HG03520 (cell line): ENCODE data around the gene FBLN5.

Experiments
- ATAC-seq: cut with Tn5 transposase; IDR thresholded peaks from one replicate; pipeline ENCODE4 v1.9.1; 2021; ENCODE audit warnings: mild to moderate bottlenecking, moderate library complexity; ENCODE audit not compliant: unreplicated experiment

Gene FBLN5, protein sequence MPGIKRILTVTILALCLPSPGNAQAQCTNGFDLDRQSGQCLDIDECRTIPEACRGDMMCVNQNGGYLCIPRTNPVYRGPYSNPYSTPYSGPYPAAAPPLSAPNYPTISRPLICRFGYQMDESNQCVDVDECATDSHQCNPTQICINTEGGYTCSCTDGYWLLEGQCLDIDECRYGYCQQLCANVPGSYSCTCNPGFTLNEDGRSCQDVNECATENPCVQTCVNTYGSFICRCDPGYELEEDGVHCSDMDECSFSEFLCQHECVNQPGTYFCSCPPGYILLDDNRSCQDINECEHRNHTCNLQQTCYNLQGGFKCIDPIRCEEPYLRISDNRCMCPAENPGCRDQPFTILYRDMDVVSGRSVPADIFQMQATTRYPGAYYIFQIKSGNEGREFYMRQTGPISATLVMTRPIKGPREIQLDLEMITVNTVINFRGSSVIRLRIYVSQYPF

DNA sequence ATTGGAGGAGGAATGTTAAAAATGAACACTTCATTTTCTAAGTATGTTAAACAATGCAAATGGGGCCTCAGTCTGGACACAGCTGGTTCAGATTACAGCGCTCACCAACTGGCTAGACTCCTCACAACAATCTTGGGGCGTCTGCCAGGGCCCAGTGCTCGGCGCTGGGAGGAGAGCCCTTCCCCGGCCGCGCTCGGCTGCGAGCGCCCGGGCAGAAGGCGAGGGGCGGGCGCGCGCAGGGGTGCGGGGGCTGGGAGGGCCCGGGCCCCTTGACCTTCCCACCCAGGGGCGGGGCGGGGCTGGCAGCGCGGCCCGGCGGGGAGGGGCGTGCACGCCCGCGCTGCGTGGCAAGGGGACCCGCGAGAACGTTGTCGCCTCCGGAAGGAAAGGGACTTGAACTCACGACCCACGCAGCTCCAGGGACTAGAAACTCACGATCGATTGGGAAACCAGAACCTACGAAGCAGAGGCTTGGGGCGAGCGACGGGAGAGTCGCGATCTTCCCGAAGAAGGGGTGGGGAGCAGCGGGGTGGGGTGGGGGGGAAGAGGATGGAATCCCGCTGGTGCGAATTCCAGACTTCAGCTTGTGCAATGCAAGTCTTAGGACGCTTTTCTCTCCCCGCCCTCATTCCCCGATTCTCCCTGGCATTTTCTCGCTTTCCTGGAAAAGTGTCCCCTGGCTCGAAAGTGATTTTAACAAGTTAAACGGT lies at the start of gene FBLN5:
FBLN5 (minus strand) TSS at position 220 of the 710 bp plus-strand sequence. CDS start 465 bp downstream, outside the sequence.
- no peak for ATAC-seq

DNA sequence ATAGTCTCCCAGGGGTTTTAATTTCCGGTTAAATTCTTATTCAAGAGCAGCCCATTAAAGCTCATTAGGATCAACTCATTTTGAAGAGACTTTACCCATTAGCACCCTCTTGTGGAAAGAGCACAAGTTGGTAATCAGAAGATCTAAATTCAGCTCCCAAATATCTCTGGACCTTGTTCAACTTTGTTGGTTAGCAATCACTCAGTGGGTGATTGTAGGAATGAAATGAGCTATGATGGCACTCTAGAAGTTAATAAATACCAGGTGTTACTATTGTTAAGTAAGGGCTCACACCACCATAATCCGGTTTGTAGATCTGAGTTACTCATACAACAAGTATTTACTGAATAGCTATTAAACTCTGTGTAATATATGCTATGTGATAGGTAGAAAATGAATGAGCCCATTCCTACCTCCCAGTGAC lies 49.5 kb upstream of the FBLN5 start:
- ATAC-seq, result no peak

DNA sequence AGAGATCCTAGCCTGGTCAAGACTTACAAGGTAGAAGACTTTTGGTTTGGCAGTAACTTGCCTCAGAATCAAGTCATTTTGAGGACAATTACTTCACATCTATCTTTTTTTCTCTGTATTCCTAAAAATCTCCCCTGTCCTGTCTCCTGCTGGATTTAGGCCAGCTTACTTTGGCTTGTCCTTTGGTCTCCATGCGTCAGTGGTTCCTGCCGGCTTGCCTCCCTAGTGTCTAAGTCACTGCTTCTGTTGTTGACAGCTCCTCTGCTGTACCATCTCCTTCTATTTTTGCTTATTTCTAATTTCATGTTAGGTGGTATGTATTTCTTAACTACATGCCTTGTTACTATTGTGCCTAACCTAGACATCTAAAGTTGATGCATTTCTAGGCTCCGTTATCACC lies 39.7 kb upstream of the FBLN5 start:
- no peak for ATAC-seq

DNA sequence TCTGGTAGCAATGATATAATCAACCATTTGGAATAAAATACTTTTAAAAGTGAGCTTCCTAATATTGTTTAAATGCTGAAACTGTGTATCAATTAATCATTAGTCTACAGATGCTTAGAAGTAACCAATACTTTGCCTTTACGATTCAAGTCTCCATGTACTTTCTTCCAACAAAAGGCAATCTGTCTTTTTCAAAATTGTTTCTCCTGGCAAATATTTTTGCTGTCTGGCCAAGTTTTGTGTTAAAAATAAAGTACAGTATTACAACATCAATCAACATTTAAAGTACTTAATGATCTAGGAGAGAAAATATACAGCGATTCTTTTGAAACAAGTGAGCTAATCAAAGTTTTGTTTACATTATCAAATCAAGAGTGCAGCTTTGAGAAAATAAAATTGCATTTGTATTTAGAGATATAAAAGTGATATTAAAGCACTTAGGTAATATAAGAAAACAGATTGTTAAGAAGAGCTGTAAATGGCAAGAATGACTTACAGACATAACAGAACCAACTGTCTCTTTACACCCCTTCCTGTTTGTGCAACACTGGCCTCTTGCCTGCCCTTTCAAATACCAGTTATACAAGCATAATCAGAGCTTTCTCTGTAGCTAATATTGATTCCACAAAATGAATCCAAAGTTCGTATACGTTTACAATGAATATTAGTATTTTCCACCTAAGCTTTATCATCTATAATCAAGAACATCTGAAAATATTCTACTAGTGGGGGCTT lies 38.2 kb upstream of the FBLN5 start:
- no peak for ATAC-seq

DNA sequence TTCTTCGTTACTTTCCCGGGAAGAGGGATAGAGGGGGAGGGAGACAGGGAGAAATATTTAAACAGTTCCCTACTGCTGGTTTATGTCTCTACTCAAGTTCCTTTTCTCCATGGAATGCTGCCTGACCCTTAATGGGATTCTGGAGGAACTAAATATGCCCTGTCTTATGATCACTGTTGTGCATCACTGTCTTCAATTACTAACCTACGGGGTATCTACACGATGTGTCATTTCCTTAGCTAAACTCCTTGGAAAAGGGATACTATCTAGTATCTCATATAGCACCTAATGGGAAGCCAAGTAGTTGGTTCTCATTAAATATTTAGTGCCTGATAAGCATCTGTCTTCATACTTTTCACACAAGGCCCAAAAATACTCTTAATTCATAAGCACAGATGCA lies 37.5 kb upstream of the FBLN5 start:
- no peak for ATAC-seq

DNA sequence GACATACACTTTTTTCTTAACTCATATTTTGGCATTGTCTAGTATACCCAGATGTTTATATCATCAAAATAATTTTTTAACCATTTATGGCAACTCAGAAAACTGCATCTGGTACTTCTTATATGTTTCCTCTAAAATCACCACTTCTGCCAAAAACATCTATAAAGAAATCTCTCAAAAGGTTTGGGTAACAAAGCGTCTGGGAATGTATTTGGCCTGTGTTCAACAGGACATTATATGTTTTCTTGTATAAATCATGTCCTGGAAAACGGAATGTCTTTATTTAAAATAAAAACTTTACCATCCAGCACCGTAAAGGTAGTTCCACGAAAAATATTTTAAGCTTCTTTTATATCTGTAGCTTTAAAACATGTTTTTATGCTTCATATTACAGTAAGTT lies 36.1 kb upstream of the FBLN5 start:
- ATAC-seq, result no peak

DNA sequence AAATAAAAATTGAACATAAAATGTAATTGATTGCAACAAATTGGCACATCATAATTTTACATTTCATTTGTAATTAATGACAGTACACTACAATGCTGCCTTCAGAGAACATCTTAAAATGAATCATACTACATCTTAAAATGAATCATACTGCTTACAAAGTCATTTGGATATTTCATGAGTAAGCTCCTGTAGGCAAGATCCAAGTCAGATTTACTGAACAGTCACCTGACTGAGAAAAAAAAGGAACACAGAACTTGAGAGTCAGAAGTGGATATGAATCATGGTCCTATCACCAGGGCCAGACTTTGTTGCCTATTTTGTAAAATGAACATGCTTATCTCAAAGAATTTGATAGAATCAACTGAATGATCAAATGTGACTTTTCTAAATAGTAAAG lies 32.7 kb upstream of the FBLN5 start:
- ATAC-seq, result peak; percentile 76

DNA sequence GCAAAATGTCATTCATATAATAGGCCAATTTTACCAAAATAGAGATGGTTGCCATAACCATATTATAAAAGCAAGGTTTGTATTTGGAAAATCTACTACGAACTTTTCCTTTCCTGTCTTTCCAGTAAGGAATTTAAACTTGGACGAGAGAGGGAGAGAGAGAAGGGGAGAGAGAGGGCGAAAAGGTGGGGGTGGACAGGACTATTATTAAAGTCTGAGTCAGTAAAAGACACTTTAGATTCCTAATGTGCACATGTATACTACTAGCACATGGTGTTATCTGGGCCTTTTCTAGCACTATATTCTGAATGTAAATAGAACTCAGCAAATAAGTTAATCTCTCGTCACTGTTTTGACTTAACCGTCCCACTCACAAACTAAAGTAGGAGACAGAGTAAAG lies 30.4 kb upstream of the FBLN5 start:
- ATAC-seq, result no peak

DNA sequence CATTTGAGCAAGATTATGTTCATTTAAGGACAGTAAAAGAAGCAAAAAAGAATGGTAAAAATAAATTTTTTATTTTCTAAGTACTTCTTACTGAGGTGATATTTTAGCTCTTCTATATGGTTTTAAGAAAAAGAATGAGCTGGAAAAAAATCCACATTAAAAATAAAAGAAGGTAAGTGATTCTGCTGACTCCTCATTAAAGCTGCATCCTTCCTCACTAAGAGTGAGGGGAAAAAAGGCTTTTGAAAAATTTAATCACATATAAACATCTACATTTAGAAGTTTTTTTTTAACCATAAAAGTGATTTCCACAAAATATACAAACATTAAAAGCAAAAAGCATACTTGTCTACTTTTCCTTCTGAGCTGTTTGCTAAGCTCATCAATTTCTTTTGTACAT lies 28.3 kb upstream of the FBLN5 start:
- ATAC-seq, result no peak

DNA sequence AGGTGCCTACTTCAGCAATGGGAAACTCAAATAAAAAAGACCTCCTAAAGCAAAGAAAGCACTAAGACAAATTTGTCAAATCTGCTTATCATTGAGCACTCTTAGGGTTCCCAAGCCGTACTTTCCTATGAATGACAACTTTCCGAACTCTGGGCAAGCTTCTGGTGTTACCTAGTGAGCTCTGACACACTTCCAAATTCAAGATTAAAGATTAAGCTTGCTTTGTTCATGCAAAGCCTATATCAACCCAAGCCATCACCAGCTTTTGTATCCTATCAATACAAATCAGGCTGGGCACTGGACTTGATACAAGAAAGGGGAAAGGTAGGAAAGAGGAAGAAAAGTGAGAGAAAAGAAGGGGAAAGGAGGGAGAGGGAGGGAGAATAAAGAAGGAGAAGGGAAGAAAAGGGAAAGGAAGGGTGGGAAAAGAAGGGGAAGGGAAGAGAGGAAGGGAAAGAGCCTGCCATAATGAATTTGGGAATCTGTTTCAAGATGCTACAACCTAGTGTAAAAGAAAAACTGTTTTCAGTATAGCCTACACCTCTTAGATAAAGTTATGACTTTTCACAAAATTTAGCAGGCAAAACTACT lies 23.8 kb upstream of the FBLN5 start:
- ATAC-seq, result no peak

DNA sequence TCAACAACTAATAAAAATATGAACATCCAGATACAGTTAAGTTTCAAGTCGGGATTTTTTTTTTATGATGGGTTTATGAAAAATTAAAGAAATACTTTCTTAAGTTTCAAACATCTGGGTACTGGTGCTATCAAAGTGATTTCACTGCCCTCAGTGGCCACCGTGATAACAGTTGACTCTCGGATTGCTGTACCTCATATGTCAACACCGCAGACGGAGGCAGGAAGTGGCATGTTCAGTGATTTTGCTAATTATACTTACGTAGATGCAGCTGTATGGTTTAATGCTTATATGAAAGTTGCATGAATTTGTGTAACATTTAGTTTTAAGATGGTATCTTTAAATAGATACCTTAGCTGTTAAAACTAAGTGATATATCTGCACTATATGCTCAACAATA lies 20.8 kb upstream of the FBLN5 start:
- no peak for ATAC-seq

DNA sequence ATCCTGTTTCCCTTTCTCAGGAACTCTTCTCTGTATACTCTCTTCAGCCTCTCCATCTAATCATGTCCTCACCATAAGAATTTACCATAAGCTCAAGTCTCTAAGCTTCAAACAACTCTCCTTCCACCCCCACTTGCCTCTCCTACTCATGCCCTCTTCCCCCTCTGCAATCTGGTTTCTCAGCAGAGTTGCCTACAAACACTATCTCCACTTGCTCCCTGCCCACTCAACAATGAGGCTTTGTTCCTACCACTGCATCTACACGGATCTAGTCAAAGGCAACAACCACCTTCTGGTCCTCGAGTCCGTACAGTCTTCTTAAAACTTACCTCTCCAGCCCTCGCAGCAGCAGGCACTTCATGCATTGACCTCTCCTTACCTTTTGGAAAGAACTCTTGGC lies 17.2 kb upstream of the FBLN5 start:
- no peak for ATAC-seq

DNA sequence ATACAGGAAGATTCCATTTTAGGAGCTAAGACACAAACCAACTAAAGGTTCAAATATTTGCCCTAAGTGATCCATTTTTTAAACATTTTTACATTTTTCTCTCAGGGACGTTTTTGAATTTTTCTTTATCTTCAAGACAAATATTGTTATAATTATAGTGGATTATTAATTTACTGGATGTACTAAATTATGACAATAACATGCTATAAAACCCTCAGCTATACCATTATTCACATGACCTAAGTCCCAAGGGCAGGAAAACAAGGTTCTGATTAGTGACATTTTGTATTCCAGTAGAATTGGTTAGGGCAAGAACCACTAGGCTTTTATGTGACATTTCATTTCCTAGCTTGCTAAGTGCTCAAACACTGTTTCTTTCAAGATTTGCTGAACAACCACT lies 16.5 kb upstream of the FBLN5 start:
- ATAC-seq, result no peak

DNA sequence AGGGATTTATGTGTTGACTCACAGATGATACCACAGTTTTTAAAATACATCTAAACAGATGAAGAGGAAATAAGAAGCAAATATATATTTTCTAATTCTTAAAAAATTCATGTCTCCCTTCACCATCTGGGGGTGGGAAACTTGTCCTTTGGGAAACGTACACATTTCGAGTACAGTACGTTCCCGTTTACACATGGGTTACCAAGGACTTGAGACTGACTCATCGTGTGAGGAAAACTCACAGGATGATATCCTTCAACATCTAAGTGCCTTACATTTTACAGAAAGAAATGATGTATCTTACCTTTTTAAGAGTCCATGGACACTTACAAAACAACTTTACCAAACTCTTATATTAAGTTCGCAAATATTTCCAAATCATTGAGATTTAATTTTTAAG lies 16.0 kb upstream of the FBLN5 start:
- ATAC-seq, result no peak

DNA sequence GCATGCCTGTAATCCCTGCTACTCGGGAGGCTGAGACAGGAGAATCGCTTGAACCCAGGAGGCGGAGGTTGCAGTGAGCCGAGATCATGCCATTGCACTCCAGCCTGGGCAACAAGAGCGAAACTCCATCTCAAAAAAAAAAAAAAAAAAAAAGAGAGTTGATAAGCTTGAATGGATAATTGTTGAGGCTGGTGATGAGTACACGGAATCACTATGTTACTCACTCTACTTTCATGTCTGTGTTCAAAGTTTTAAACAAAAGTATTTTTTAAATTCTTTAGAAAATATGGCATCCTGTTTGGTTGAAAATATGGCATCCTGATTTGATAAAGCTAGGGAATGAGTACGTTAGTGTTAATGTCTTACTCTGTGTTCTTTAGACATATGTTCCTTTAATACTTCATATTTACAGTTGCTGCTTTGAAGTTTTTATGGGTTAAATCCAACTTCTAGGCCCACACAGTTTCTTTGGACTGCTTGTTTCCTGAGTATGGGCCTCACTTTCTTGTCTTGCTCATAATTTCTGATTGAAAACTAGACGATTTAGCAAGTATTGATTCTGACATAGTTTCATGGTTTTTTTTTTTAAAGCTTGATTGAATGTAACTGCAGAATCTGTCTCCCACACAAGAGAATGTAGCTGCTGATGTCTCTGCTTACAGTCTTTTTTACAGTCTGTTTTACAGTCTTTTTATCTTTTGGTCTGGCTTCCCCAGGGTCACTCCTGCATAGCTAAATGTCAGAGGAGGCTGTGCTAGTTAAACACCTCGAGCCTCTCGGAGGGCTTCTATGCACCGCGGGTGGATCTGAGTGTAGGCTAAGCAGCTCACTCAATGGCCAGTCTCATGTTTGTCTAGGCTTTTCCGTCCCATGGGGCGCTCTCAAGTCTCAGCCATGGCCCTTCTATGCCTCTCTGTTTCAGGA lies 14.1 kb upstream of the FBLN5 start:
- no peak for ATAC-seq

DNA sequence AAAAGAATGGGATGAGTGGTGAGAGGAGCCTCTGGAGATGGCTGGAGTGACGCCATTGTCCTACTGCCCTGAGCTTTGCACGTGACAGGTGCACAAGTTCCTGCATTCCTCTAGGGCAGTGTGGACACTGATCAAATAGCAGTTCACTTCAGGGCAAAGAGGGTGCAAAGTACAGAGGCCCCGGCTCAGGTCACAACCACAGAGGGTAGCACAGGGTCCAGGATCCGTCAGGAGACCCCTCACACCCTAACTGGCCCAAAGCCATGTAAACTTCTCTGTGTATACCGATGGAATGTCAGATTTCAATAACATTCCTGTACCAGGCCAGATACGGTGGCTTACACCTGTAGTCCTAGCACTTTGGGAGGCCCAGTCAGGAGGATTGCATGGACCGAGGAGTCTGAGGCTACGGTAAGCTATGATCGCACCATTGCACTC lies 10.4 kb upstream of the FBLN5 start:
- no peak for ATAC-seq

DNA sequence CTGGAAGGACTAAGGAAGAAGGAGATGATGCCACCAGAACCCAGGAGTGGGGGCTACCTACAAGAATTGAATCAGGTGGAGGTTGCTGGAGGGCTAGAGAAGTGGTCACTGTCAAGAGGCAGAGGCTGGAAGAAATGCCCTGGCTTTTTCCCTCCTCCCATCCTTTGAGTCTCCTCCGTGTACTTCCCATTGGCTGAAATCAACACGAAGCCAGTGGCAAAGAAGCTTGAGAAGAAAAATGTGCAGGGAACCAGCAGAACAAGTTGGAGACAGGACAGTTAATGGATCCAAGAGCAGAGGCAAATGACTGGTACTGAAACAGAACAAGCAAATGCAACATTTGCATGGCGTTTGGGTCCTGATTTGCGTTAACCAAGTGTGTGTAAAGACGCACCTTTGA lies 9.1 kb upstream of the FBLN5 start:
- ATAC-seq, result no peak

DNA sequence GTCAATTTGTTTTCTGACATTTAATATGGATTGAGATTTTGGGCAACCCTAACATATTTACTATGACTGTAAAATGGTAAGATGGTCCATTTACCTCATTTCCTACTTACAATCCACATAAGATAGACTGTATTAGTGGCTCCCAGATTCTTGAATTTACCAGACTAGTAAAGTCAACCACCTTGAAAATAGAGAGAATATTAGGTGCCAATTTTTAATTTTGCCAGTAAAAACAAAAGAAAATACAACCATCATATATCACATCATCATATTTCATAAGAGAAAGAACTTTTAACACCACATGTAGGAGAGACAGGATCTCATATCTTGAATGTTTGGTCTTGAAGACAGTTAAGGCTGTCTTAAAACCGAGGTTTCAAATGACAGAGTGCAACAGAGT lies 7.7 kb upstream of the FBLN5 start:
- ATAC-seq, result no peak

DNA sequence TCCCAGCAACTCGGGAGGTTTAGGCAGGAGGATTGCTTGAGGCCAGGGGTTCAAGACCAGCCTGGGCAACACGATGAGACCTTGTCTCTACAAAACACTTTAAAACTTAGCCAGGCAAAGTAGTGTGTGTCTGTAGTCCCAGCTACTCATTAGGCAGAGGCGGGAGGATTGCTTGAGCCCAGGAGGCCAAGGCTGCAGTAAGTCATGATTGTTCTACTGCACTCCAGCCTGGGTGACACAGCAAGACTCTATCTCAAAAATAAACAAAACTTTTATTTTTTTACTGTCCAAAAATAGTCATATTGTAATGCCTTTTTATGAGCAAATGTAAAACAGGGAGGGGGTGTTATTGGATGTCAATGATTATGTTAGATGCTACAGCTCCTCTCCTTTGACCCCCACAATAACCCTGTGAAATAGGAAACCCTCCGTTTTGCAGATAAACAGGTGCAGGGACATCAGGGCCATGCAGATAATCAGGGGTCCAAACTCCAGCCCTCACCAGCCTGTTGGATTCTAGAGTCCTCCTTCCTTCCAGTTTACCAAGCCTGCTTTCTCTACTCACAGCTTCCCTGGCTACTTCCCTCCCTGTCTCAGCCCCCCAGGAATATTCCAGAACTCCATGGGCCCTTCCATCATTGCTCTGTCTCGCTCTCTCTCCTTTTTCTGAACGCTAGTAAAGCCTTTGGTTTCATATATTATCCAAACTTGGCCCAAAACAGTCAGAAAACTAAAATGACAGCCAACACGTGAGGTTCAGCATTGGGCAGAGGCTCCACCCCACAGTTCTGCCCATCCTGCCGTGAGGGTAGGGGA lies 5.9 kb upstream of the FBLN5 start:
- no peak for ATAC-seq
